SH-SY5Y (cell line): Measurements from ENCODE around the gene LCE5A.

Experiments used
- GATA2 ChIP-seq: IDR thresholded peaks from 2 replicates; pipeline ENCODE4 v1.6.1; 2011; ENCODE audit warnings: mild to moderate bottlenecking, low read depth, low read length
- GATA3 ChIP-seq: IDR thresholded peaks from 2 replicates; pipeline ENCODE4 v1.6.1; 2011; ENCODE audit warnings: low read depth, mild to moderate bottlenecking, low read length, moderate library complexity

DNA sequence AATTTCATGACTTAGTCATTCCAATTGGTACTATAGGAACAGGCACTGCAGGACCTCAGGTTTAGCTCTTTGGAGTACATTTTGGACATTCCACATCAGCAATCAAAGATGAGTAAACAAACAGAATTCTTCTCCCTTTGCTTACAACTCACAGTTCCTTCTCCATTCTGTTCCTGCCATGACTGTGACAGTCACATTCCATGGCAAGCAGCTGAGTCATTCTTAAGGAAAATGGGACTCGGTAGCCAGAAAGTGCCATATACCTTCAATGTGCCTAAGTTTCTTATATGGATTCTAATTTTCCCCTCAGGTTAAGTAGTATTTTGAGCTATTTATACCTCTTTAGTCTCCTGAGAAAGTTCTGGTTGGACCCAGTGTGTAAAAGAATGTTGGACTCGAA is 29.3 kb downstream of the LCE5A start:
- TF ChIP-seq GATA3 (no peak), GATA2 (no peak)
